Measurements from ENCODE around the gene KIRREL3.

KIRREL3 gene

DNA sequence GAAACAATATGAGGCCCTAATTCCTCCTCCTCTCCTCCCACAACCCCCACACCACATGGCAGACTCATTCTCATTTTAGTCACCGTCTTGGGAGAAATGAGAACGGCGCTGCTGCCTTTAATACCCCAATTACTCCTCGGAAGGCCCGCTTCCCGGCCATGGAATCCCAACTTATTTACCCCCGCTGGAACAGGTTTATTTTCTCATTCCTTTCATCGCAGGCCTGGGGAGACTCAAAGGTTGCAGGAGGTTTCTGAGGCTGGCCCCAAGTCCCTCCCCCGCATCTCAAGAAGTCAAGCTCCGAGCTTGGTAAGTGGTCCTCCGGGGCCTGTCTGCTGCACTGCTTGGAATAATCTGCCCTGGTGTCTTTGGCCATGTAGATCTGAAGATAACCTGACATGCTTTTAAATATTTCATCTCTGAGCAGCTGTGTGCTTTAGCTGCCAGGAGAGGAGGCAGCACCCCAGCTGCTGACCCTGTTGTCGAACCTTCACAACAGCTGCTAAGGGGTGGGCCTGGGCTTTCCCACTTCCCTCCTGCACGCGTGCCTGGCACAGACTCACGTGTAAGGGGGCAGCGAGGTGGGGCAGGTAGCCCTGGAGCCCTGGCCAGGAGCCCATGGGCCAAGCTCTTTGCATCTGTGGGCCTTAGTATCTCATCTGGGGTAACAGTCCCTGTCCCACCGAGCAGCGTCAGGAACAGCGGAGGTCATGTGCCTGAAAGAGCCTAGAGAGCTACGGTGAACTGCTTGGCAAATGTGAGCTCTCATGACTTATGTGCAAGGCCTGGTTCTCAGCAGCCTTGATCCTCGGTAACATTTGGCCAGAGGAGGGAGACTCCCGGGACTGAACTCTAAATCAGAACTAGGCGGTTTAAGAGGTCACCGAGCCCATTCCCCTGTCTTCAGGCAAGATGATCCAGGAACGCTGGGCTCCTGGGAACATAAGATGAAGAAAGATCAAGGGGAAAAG, 480.5 kb downstream of the KIRREL3 start:
- DNase-seq = peak; percentile 65

DNA sequence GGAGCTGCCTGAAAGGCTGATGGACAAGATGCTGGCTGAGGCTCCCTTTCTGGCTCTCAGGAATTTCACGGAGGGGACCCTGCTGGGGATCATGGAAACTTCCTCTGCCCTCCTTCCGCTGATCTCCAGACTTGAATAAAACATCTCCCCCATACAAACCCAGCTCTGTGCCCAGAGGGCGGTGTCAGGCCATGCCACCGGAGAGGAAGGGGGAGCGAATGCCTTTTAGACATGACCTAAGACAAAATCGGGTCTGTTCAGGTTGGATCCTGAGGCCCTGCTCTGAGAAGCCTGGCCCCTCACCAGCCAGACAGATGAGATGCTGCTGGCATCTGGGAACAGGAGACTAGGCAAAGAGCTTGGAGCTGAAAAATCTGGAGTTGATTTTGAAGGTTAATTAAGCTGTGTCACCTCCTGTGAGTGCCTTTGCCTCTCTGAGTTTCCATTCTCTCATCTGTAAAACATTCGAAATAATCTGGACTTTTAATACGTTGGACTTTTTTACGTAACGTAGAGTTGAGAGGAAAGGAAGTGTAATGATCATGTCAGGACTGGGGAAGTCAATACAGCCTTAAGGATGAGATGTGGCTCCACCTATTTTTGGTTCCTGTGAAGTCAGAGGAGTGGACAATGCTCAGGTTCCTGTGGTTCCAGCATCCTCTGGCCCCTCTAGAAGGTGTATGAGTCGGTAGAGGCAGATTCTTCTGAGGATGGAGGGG, 481.4 kb downstream of the KIRREL3 start:
- DNase-seq = peak; percentile 53

DNA sequence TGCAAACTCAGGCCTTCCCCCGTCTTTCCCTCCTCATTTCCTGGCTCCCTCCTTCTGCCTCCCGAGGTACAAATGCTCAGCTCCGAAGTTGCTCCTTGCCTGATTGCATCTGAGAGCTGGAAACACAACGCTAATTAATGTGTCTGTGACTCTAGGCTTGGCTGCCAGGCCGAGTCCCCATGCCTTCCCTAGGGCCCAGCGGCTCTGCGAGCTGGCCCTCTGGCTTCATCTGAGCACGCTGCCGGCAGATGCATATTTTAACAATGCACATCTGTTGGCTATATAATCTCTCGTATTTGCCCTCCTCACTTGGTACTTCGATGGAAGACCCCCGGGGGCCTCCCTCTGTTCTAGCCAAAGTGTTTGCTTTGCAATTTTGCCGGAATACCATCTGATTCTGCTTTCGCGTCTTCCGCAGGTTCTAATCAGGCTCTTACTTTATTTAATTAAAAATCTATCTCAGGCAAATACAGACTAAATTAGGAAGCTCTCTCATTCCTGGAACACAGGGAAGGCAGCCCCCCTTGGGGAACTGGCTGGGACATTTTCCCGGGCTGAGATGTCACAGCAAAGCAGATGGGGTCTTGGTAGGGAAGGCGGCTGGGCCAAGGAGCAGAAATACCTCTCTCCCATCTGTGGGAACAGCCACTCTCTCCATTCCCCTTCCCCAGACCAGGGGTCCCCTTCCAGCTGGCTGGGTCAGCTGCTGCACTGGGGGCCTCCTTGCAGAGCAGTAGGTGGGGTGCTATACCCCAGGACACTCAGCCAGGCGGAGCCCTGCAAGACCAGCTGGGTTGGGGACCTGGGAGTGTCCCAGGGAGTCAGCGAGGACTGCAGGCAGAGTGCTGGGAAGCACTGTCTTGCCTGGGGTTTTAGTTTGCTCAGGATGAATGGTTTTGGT, 482.2 kb downstream of the KIRREL3 start:
- DNase-seq = peak; percentile 70

DNA sequence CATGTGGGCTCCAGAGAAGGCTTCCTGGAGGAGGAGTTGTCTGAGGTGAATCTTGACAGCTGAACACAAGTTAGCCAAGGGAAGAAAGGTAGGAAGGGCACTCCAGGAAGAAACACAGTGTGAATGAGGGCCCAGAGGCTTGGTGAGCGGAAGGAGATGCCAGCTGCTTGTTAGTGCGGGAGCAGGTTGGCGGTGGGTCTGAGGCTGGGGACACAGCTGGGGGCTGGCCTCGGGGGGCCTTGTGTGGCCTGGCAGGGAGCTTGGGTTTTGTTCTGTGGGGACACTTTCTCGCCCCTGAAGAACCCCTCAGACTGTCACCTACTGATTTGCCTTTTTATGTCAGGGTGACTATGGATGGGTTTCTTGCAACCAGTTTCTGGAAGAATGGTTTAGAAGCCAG, 485.1 kb downstream of the KIRREL3 start:
- DNase-seq = peak; percentile 29

DNA sequence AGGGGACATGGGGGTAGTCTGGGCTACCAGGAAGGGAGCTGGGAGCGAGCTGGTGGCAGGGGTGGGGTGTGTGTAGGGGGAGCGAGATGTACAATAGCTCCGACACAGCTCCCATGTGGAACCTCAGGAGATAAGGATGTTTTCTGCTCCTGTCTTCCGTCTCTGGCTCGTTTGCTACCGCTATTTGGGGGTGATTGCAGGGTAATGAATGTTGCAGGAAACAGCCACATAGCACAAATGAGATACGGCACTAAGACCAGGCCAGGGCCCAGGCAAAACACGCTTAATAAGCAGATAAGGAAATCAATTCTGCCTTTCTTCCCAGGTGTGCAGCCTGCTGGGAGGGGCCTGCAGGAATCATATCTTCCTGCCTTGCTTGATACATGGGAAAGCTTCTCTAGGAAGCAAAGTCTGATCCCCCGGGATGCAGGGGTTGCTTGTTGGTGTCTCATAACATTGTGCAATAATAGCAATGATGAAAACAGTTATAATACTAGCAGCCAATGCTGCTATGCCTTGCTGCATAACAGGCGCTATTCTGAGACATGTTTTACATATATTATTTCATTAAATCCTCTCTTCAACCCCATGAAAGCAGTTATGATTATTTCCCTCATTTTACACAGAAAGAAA, 486.4 kb downstream of the KIRREL3 start:
- DNase-seq = peak; percentile 15

DNA sequence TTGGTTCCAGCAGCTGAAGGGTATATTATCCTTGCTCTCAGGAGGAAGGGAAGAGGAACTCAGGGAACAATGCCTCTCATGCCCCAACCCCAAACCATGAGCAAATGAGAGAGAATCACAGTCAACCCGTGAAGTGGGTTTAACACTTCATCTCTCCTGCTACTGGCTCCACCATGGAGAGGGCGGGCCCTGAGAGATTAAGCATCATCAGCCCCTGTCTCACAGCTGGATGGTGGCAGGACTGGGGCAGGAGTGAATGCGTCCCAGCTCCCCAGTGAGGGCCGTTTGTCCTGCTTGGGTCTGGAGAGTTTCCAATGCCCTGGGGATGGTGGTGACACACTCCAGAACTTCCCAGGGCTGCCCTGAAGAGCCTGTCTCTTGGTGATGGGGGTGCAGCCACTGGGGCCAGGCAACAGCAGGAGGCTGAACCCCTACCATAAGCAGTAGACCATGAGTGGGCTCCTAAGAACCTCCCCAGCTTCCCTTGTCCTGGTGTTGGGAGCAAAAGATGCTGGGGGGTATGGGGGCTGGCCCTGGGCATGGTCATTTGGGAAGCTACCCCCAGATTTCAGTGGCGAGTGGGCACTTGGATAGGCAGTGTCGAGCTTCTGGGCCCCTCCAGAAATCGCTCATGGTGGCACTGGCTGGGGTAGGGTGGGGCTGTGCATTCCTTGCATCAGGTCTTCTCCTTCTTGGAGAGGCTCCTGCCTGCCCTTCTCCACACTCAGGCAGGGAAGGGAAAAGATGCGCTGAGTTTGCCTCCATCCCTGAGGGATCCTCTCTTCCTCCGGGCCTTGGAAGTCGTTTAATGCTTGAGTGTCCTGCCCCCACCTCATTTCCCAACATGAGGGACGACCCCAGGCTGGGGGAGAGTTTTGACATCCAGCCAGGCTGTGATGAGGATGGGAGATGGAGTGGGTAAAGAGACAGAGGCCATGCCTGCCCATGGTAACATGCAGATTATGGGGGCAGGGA, 487.5 kb downstream of the KIRREL3 start:
- peak; percentile 10 for DNase-seq

DNA sequence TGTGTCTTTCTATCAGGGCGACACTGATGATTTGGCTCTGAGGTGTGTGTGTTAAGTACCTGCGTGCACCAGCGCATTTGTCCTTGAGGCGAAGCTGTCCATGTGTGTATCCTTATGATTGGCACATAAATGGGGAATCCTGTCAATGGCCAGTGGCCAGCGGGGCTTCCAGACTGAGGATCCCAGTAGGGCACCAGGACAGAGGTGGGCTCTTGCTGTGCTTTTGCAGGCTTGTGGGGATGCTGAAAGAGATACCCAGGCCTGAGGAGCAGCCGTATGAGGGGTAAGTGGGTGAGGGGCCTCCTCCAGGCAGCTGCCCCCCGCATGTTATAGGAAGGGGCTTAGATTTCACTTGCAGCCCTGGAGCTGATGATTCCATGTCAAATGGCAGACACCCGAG, 488.3 kb downstream of the KIRREL3 start:
- DNase-seq = no peak

DNA sequence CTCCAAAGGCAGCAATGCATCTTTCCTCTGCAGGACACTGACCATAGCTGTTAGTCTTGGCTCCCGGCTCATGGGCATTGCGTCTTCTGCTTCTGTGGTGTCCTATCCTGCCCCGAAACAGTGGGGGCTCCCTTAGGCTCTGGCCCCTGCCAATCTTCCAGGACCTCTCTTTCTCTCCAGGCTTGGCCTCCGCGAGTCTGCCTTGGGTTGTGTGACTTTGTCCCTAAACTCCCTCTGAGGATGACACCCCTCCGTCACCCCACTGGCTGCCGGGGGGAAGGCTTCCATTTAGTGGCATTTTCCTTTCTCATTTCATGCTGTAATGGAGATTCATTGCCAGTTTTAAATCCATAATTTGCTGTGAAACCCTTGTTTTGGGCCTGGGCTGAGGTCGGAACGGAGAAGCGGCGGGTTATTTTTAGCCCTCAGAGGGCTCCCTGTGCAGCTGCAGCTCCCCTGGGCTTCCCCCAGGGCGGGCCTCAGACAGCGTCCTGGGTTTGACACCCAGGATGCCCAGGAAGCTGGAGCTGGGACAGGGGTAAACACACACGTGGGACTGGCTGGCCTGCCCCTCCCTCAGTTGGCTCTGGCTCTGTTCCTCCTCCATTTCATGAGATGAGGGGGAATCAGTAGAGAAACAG, 489.0 kb downstream of the KIRREL3 start:
- DNase-seq = peak; percentile 32

DNA sequence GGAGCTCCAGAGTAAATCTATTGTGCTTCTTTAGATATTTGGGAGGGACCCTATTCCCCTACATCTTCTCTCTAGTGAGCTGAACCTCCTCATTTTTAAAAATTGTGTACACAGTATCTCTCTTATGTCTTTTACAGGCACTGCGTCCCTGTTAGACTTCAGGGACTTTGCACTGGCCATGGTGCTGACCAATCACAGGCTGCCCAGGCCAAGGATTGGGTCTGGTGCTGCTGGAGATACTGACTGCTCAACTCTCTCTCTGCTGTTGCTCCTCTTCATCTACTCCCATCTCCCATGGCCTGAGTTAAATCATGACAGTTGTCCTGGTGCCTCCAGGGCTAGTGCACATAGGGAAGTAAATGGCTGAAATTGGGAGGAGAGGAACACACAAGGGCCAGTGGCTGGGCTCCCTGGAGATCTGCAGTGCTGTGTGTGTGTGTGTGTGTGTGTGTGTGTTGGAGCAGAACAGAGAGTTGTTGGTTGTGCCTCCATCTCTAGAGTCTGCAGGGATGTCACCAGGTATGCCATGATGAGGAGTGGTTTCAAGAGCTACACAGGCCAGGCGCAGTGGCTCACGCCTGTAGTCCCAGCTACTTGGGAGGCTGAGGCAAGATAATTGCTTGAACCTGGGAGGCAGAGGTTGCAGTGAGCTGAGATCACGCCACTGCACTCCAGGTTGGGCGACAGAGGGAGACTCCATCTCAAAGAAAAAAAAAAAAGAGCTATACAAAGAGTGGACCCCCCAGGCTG, 489.8 kb downstream of the KIRREL3 start:
- DNase-seq = peak; percentile 42

DNA sequence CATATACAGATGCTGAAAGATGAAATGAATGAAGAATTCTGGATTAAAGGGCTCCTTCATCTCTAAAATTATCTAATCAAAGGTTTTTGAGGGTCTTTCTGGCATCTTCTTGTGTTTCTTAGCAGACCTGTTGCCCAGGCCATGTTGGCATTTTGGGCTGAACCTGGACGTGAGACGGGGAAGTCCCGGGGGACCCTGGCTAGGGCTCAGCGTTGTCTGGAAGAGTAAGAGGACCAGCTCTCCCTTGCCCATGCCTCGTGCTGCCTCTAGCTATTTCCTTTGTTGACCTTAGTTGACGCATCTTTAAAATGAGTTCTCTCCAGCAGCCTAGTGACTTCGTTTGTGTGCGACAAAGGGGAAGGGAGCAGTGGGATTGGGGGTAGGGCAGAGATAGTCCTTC, 492.9 kb downstream of the KIRREL3 start:
- DNase-seq = peak; percentile 15

DNA sequence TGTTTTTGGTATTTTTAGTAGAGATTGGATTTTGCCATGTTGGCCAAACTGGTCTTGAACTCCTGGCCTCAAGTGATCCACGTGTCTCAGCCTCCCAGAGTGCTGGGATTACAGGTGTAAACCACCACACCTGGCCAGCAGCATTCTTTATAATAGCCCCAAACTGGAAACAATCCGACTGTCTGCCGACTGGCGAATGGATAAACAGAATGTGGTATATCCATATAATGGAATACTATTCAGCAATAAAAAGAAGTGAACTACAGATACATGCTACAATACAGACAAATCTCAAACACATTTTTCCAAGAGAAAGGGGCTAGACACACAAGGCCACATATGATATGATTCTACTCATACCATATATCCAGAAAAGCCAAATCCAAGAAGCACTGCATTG, 493.8 kb downstream of the KIRREL3 start:
- peak; percentile 7 for DNase-seq

DNA sequence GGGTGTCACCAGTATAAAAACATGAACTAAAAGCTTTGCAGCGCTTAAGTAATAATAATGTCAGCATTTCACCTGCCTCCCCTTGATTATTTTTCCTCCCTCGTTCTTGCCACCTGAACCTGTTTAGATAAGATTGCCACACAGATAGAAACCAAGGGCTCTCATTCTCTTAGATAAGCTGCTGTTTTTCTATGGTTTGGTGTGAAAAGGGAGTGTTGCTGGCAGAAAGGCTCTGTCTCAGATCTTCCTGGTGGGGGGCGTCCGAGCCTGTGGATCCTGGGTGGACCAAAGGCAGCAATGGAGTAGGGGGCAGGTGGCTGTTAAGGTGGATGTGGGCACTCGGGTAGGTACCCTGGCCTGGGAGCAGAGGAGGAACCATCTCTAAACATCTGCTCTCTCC, 497.6 kb downstream of the KIRREL3 start:
- DNase-seq = no peak

DNA sequence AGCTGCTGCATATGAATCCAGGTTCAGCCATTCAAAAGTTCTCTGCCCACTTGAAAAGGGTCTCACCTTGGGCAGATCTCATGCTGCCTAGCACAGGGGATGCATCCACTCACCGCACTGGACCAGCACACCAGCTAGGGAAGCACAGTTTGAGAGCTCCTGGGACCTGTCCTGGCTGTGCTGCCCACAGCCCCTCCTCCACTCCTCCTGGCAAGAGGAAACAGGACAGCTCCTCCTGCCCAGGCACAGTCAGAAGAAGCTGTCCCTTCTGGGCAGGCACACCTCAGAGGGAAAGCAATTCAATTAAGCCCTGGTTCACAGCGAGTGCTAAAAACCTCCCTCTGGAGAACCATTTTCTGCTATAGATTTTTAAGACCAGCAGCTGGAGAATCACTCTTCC, 498.4 kb downstream of the KIRREL3 start:
- peak; percentile 40 for DNase-seq

DNA sequence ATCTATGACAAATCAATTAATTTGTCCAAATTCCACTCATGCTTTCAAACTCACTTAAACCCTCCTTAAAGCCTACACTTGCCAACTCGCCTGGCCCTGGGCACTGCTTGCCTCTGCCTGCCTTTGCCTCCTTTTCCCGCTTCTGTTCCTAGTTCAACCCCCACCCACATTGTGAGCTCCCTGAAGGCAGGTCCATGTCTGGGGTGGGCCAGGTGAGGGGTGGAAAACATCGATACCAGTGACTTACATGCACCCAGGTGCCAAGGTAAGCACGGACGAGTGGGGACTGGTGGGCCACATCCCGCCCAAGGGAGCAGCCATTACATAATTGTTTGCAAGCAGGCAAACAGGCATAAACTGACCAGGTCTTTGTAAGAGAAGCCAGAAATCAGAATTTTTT, 498.9 kb downstream of the KIRREL3 start:
- DNase-seq = peak; percentile 27

DNA sequence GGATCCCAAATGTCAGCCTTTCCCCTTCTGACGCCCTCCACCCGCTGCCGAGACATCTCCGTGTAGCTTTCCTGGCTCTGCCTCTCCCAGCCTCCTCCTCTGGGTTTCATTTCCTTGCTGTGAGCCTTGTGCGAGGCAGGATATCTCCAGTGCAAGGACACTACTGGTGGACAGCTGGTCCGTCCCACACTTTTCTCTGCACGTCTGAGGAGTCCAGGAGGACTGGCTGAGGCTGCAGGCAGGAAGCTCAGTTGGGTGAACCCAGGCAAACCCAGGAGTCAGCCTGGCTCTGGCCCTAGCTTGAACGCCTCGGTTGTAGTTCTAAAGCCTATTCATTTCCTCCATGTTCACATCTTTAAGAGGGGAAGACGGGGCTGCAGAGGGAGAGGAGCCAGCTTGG, 499.6 kb downstream of the KIRREL3 start:
- peak; percentile 36 for DNase-seq

DNA sequence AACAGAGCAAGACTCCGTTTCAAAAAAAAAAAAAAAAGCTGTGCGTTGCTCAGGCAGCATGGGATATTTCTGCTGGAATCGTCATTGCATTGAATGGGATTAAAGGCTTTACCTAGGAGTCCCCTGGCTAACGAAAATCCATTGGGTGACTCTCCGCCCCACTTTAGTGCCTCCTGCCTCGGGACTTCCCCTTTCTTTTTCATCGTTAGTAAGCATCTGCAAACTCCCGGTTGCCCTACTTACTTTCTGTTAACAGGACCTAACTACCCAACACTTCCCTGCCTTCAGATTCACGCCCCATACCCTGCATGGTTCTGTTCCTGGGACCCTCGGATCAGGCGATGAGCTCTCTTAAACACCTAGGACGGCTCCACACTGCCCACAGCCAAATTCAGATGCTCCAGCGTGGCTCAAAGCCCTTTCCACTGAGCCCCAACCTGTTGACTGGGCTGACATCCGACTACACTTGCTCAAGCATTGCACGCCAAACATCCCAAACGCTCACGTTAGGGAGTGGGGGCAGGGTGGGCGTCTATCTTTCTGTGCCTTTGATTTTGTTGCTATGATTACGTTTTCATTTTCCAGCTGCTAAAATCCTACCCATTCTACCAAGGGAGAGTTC, 501.3 kb downstream of the KIRREL3 start:
- peak; percentile 34 for DNase-seq

DNA sequence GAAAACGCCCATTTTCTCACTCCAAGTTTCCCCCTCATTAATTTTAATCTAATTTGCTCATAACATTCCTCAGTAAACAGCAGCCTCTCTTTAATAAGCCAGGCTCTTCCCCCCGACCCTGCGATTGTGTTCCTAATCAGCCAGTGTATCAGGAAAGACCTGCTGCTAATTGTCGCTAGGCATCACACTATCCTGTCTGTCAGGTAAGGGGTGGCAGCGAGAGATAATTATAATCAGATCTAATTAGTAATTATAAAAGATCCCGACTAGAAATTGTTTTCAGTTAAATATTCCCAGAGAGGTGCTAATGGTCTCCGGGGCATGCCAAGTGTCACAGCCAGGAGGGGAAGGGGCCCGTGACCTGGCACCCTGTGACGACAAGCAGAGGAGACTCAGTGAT, 502.3 kb downstream of the KIRREL3 start:
- no peak for DNase-seq

DNA sequence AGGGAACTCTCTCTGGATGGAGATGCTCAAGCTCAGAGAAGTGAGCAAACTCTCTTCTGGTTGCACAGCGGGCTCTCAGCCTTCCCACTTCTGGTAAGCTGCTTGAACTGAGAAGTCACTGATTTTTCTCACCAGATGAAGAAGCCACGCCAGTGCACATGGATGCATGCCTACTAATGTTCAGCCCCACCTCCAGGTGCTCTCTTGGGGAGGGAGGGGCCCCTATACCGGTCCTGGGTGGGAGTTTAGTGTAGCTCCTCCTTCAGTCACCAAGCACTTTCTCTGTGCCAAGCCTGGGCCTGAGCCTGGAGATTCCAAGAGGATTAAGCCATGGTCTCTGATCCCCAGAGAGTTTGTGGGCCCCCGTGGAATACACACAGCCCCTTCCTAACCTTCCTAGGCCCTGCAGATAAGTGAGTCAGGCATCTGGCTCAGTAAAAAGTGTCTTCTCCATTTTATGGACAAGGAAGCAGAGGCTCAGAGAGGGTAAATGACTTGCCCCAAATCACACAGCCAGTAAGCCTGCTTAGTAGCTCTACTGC, 502.9 kb downstream of the KIRREL3 start:
- DNase-seq = no peak
